Stomach smooth muscle (tissue), 2 donors: Measurements from ENCODE around the gene PEX3.

Experiments
- H3K27ac ChIP-seq: one replicate; pipeline ENCODE4 v1.7.0; 2013; ENCODE audit warnings: mild to moderate bottlenecking, low read length, inconsistent platforms
- H3K27me3 ChIP-seq, 2 donors: one replicate each; pipeline ENCODE4 v1.7.0; 2013; ENCODE audit warnings: low read length in 2 of 2; ENCODE audit not compliant: insufficient read depth in 2 of 2, control insufficient read depth in 1 of 2
- H3K36me3 ChIP-seq, 2 donors: one replicate each; pipeline ENCODE4 v1.7.0; 2013; ENCODE audit warnings: low read length in 2 of 2; ENCODE audit not compliant: control insufficient read depth in 2 of 2, insufficient read depth in 2 of 2
- H3K4me1 ChIP-seq: one replicate; pipeline ENCODE4 v1.7.0; 2013; ENCODE audit warnings: low read length; ENCODE audit not compliant: control insufficient read depth, insufficient read depth
- H3K4me3 ChIP-seq, 2 donors: one replicate each; pipeline ENCODE4 v1.7.0; 2013; ENCODE audit warnings: low read length in 2 of 2
- H3K9ac ChIP-seq, 2 donors: one replicate each; pipeline ENCODE4 v1.7.0; 2013; ENCODE audit warnings: low read length in 2 of 2, mild to moderate bottlenecking in 1 of 2
- H3K9me3 ChIP-seq, 2 donors: one replicate each; pipeline ENCODE4 v1.7.0; 2013; ENCODE audit warnings: low read length in 2 of 2; ENCODE audit not compliant: control insufficient read depth in 2 of 2
- donor health status: healthy.
- donor health status: Pancreatic carcinoma.

Gene PEX3

DNA sequence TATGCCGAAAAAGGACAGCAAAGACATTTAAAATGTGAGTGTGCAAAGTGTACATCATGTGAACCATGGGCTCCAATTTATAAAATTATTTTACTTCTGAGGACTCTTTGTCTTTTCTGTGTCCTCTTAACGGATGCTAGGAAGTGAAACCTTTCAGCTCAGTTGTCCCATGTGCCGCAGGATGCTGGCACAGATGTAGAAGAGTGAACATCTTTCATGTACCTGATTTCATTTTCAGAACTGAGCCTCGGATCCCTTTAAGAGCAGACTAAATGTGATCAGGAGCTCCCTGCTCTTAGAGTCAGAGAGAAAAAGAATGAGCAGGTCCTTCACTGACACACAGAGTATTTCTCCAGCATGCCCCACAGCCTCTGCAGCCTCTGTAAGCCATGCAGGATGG is 88.5 kb downstream of the PEX3 start:
- Histone ChIP-seq H3K36me3 (no peaks in the 10 kb centered on the region), H3K27ac (no peak overlapping the region), H3K27me3 (no peaks in the 10 kb centered on the region), H3K4me3 (no peak overlapping the region), H3K9ac (no peak overlapping the region), H3K9me3 (no peaks in the 10 kb centered on the region), H3K4me1 (peaks cover 12% of the 10 kb centered on the region)

DNA sequence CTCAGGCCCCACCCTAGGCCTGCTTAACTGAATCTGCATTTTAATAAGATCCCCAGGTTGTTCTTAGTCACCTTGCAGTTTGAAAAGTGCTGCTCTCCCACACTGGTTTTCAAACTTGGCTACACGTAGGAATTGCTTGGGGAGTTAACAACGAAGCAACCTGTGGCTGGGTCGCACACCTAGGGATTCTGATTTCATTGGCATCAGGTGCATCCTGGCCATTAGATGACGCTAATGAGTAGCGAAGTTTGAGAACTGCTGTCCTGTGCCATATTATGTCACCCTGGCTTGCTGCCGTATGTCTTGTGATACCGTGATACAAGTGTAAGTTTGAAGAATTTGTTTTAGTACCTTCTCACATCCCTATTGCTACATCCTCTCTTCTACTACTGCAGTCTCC is 89.1 kb downstream of the PEX3 start:
- no peak overlapping the region for H3K27ac ChIP-seq

DNA sequence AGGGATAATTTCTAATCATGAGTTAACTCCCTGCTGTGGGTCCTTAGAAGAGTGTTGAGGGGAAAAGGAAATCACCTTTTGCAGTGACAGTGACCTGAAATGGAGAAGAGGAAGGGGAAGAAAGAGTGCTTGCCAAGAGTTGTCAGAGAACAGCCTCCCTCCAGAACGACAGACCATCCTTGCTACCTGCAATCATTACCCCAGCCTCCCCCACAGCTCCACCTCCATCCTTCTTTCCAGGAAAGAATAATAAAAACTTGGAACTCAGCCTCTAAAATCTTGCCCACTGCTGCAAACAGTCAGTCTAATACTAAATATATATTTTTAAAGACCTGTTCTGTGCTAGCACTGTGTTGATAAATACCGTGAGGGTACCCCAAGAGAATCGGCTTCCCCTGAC is 89.6 kb downstream of the PEX3 start:
- Histone ChIP-seq H3K27me3 (no peaks in the 10 kb centered on the region), H3K27ac (no peak overlapping the region), H3K36me3 (no peaks in the 10 kb centered on the region), H3K9ac (no peak overlapping the region), H3K9me3 (no peaks in the 10 kb centered on the region), H3K4me3 (no peak overlapping the region), H3K4me1 (peaks cover 12% of the 10 kb centered on the region)

More for the DNA sequence above, 89.1 kb downstream of the PEX3 start:
- Histone ChIP-seq H3K36me3 (no peaks in the 10 kb centered on the region), H3K4me1 (peaks cover 12% of the 10 kb centered on the region), H3K4me3 (no peak overlapping the region), H3K9me3 (no peaks in the 10 kb centered on the region), H3K9ac (no peak overlapping the region), H3K27me3 (no peaks in the 10 kb centered on the region)
